ENCODE data around the gene LRRC23. TPM values are rescaled to one million over a fixed set of nuclear protein-coding genes. Genes with fewer than 3 reads are reported as not detected.
"Not testable (repeated sequence)": the region's sequence is repeated elsewhere in the genome, so short reads cannot be mapped to it uniquely, and the experiment has no call there.

The LRRC23 gene
- total and polyA plus RNA-seq, 8 donors, result 5.3 to 20.4 (median 9.0) TPM; not detected in 1

- Histone ChIP-seq H3K4me3 (peak overlapping the region; percentile 61 to 82 (median 66)), H3K4me1 (peaks cover 11 to 17% (median 15%) of the 10 kb centered on the region in 4 donors), H3K27me3 (no peaks in the 10 kb centered on the region), H3K36me3 (peaks cover 0 to 13% (median 12%) of the 10 kb centered on the region in 4 donors), H3K9me3 (no peaks in the 10 kb centered on the region), H3K27ac (peak overlapping the region; percentile 53 to 88 (median 86))
- intact Hi-C loops (cut with DNase I; ENCODE audit: low total_unique reads), result no loop called here
- 57 to 69% (median 65%) methylated on average over 5 of the region's 5 CpGs for WGBS, 5 donors
- no peak for DNase-seq
- TF ChIP-seq CTCF (IDR thresholded peaks at IDR 0.05) (no peak), EP300 (IDR thresholded peaks at IDR 0.05) (no peak), POLR2A (IDR thresholded peaks at IDR 0.05) (no peak), POLR2AphosphoS5 (IDR thresholded peaks at IDR 0.05) (no peak)
Observed at GRCh38 chr12:6905414-6906040, 905 bp downstream of the LRRC23 start.

- H3K27me3 ChIP-seq; H3K4me3 ChIP-seq; H3K27ac ChIP-seq; H3K9me3 ChIP-seq; DNase-seq; intact Hi-C loops (cut with DNase I; ENCODE audit: low total_unique reads): not testable (repeated sequence)
- H3K36me3 ChIP-seq, result peaks cover 0 to 13% (median 12%) of the 10 kb centered on the region in 4 donors
- 91 to 98% (median 96%) methylated on average over 6 to 11 of the region's 11 CpGs for WGBS, 5 donors
- H3K4me1 ChIP-seq, result peaks cover 11 to 17% (median 15%) of the 10 kb centered on the region in 4 donors
Observed at GRCh38 chr12:6908141-6908540, 3.5 kb downstream of the LRRC23 start.

- intact Hi-C loops (cut with DNase I; ENCODE audit: low total_unique reads), result no loop called here
- no peak for TF ChIP-seq EP300 (IDR thresholded peaks at IDR 0.05)
- TF ChIP-seq POLR2A (IDR thresholded peaks at IDR 0.05), result no peak
- TF ChIP-seq CTCF (IDR thresholded peaks at IDR 0.05), result no peak
- TF ChIP-seq POLR2AphosphoS5 (IDR thresholded peaks at IDR 0.05), result no peak
- Histone ChIP-seq H3K27me3 (peaks cover 0 to 20% (median 11%) of the 10 kb centered on the region in 3 donors), H3K4me3 (no peak overlapping the region), H3K4me1 (peaks cover 12 to 22% (median 19%) of the 10 kb centered on the region in 4 donors), H3K27ac (no peak overlapping the region), H3K36me3 (peaks cover 0 to 13% (median 12%) of the 10 kb centered on the region in 4 donors), H3K9me3 (no peaks in the 10 kb centered on the region)
- WGBS, 5 donors, result 87 to 95% (median 90%) methylated on average over 4 of the region's 4 CpGs
- no peak for DNase-seq
Observed at GRCh38 chr12:6909421-6910145, 5.0 kb downstream of the LRRC23 start.

GRCh38 chr12:6912164-6912935 lies 7.7 kb downstream of the LRRC23 start:
- TF ChIP-seq POLR2A (IDR thresholded peaks at IDR 0.05) (no peak), EP300 (IDR thresholded peaks at IDR 0.05) (no peak), POLR2AphosphoS5 (IDR thresholded peaks at IDR 0.05) (no peak), CTCF (IDR thresholded peaks at IDR 0.05) (no peak)
- Histone ChIP-seq H3K9me3 (no peaks in the 10 kb centered on the region), H3K4me1 (peaks cover 18 to 30% (median 26%) of the 10 kb centered on the region in 4 donors), H3K4me3 (no peak overlapping the region), H3K36me3 (peaks cover 0 to 13% (median 10%) of the 10 kb centered on the region in 4 donors), H3K27ac (no peak overlapping the region), H3K27me3 (peaks cover 0 to 32% (median 11%) of the 10 kb centered on the region in 3 donors)
- 78 to 89% (median 80%) methylated on average over 12 to 15 of the region's 15 CpGs for WGBS, 5 donors
- intact Hi-C loops (cut with DNase I; ENCODE audit: low total_unique reads), result no loop called here
- no peak for DNase-seq
